ENCODE data around the gene PDE8A.
A peak's percentile ranks its signal among the peaks of the same experiment; 100 is the strongest.
"Not testable (repeated sequence)": the region's sequence is repeated elsewhere in the genome, so short reads cannot be mapped to it uniquely, and the experiment has no call there.

The PDE8A gene

DNA sequence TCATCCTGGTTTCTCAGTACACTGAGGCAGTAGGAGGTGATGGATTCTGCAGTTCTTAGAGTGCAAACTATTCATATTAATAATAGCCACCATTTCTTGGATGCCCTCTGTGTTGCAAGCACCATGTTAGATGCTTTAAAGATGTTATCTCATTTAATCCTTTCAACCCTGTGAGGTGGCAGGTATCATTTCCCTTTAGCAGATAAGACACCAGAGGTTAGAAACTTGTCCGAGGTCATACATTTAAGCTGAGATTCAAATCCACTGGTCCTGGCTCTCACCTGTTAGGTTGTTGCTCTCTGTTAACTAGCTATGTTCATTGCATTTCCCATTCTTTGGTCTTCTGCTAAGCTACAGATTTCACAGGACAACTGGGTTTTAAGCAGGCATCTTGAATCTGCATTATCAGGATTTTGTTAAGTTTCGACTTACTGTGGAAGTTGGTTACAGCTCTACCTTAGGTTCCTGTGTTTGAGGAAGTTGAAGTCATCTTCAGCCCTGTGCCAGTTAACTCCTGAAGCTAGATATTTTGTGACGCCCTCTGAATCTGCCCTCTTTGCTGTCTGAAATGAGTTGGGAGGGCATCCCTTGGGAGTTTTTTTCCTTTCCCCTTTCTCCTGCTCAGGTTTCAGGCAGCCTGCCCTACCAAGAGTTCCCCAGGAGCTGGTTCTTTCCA, 6.4 kb downstream of the PDE8A start:
- Histone ChIP-seq H3K4me3 (ENCODE audit: low read length in 2 of 2) (no peak overlapping the region), H3K36me3 (ENCODE audit: control insufficient read depth in 2 of 2, insufficient read depth in 2 of 2, low read length in 2 of 2) (no peaks in the 10 kb centered on the region), H3K9me3 (ENCODE audit: control insufficient read depth in 2 of 2, low read length in 2 of 2) (no peaks in the 10 kb centered on the region), H3K27me3 (ENCODE audit: control insufficient read depth in 2 of 2, insufficient read depth in 2 of 2, low read length in 2 of 2) (no peaks in the 10 kb centered on the region), H3K27ac (ENCODE audit: low read depth in 2 of 2, low read length in 2 of 2) (no peak overlapping the region), H3K9ac (ENCODE audit: low read depth in 1 of 2, low read length in 2 of 2) (no peak overlapping the region), H3K4me1 (ENCODE audit: control insufficient read depth in 2 of 2, insufficient read depth in 2 of 2, low read length in 2 of 2) (peaks cover 20 to 35% of the 10 kb centered on the region in 2 donors)

DNA sequence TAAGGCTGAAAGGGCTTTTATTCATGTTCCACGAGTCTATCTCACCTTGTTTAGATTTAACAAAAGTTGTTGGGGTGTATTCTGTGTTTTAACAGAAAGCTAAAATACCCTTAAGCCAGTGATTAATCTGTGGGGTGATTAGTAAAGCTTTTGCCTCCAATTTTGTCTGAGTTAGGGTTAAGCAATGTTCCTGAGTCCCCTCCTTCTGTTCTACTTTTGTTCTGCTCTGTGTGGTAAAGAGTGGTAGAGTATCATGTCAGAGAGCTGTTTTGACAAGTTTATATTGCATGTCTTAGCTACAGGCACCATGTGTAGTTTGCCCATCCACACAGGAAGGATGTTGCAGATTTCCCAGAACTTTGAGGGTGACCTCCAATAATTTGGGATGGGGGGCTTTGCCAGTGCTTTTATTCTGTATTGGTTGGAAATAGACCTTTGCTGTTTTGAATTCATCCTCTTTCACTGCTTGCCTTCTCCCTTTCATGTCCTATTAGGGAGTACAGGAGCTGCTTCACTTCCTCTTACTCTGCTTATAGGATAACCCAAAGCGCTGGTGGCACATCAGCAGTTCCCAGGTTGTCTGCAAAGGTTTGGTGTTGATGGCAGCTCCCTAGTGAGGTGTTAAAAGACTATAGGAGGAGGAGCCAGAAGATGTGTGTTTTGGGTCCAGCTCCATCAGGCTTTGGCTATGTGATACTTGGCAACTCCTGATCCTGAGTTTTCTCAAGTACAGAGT, 7.4 kb downstream of the PDE8A start:
- Histone ChIP-seq H3K9me3 (ENCODE audit: control insufficient read depth in 2 of 2, low read length in 2 of 2) (no peaks in the 10 kb centered on the region), H3K4me1 (ENCODE audit: control insufficient read depth in 2 of 2, insufficient read depth in 2 of 2, low read length in 2 of 2) (peaks cover 11 to 27% of the 10 kb centered on the region in 2 donors), H3K27me3 (ENCODE audit: control insufficient read depth in 2 of 2, insufficient read depth in 2 of 2, low read length in 2 of 2) (no peaks in the 10 kb centered on the region), H3K27ac (ENCODE audit: low read depth in 2 of 2, low read length in 2 of 2) (no peak overlapping the region), H3K9ac (ENCODE audit: low read depth in 1 of 2, low read length in 2 of 2) (no peak overlapping the region), H3K4me3 (ENCODE audit: low read length in 2 of 2) (no peak overlapping the region), H3K36me3 (ENCODE audit: control insufficient read depth in 2 of 2, insufficient read depth in 2 of 2, low read length in 2 of 2) (no peaks in the 10 kb centered on the region)

DNA sequence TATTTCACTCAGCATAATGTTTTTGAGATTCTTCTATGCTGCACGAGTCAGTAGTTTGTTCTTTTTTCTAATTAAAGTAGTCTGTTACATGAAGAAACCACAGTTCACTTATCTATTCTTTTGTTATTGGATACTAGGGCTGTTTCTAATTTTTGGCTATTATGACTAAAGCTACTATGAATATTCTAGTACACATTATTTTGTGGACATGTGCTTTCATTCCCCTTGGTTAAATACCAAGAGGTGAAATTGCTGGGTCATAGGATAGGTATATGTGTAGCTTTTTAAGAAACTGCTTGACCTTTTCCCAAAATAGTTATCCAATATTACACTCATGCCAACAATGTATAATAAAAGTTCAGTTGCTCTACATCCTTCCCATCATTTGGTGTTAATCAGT, 8.9 kb downstream of the PDE8A start:
- no peaks in the 10 kb centered on the region for H3K27me3 ChIP-seq (ENCODE audit: control insufficient read depth in 2 of 2, insufficient read depth in 2 of 2, low read length in 2 of 2)
- H3K4me1 ChIP-seq (ENCODE audit: control insufficient read depth in 2 of 2, insufficient read depth in 2 of 2, low read length in 2 of 2): peaks cover 5 to 19% of the 10 kb centered on the region in 2 donors
- no peak overlapping the region for H3K4me3 ChIP-seq (ENCODE audit: low read length in 2 of 2)

DNA sequence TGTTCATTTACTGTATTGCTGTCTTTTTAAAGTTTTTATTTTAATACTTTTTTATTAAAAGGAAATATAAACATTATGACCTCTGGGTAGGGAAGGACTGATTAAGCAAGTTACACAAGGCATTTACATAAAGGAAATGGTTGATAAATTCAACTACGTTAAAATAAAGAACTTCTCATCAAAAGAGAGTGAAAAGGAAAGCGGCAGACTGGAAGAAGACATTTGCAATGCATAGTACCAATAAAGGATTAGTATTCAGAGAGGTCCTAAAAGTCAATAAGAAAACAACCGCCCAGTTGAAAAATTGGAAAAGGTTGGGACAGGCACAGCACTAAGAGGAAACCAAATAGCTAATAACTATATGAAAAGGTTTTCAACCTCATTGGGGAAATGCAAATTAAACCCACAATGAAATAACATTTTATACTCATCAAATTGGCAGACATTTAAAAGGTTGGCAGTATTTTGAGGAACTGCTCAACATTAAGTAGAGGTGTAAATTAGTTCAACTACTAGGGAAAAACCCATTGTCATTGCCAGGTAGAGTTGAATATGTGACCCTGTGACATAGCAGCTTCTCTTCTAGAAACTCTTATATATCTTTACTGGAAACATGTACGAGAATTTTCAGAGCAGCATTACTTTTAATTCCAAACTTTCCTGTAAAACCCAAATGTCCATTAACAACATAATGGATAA, 9.5 kb downstream of the PDE8A start:
- no peaks in the 10 kb centered on the region for H3K36me3 ChIP-seq (ENCODE audit: control insufficient read depth in 2 of 2, insufficient read depth in 2 of 2, low read length in 2 of 2)
- no peaks in the 10 kb centered on the region for H3K9me3 ChIP-seq (ENCODE audit: control insufficient read depth in 2 of 2, low read length in 2 of 2)
- H3K4me1 ChIP-seq (ENCODE audit: control insufficient read depth in 2 of 2, insufficient read depth in 2 of 2, low read length in 2 of 2): peaks cover 5 to 16% of the 10 kb centered on the region in 2 donors
- no peak overlapping the region for H3K4me3 ChIP-seq (ENCODE audit: low read length in 2 of 2)
- H3K9ac ChIP-seq (ENCODE audit: low read depth in 1 of 2, low read length in 2 of 2): no peak overlapping the region
- no peaks in the 10 kb centered on the region for H3K27me3 ChIP-seq (ENCODE audit: control insufficient read depth in 2 of 2, insufficient read depth in 2 of 2, low read length in 2 of 2)
- no peak overlapping the region for H3K27ac ChIP-seq (ENCODE audit: low read depth in 2 of 2, low read length in 2 of 2)

More for the DNA sequence above, 8.9 kb downstream of the PDE8A start:
- H3K9ac ChIP-seq (ENCODE audit: low read depth in 1 of 2, low read length in 2 of 2): no peak overlapping the region
- H3K36me3 ChIP-seq (ENCODE audit: control insufficient read depth in 2 of 2, insufficient read depth in 2 of 2, low read length in 2 of 2): no peaks in the 10 kb centered on the region
- no peaks in the 10 kb centered on the region for H3K9me3 ChIP-seq (ENCODE audit: control insufficient read depth in 2 of 2, low read length in 2 of 2)
- H3K27ac ChIP-seq (ENCODE audit: low read depth in 2 of 2, low read length in 2 of 2): no peak overlapping the region

DNA sequence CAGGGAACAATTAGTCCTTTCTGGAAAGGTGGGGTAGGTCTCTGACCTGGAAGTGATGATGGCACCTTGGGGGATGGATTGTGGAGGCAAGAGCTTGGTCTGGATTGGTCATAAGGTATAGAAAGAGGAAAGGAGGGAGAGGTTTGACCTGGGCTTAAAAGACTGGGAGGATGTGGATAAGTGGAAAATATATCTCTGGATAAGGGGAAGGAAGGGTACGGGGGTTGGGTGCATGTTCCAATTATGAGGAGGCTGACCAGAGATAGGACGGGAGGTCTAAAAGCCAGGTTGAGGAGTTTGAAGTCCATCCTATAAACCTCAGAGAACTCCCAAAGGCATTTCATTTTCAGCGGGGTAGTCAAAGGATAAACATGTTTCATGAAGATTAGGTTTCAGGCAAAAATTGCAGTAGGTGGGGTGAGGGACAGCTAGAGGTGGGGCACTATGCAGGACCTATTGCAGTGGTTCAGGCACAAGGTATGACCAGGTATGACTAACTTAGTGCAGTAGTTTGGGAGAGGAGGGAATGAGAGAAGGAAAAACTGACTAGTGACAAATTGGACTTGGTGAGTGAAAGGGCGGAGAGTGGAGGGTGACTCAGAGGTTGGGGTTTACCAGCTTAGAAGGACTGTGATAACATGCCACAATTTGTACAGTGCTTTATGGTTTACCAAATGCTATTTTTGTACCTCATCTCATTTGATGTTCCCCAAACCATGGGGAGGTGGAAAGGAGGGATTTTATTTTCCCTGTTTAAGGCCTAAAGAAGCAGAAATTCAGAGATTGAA, 10.7 kb downstream of the PDE8A start:
- peak overlapping the region in 1 of 2 donors; percentile 14 for H3K27ac ChIP-seq (ENCODE audit: low read depth in 2 of 2, low read length in 2 of 2)

DNA sequence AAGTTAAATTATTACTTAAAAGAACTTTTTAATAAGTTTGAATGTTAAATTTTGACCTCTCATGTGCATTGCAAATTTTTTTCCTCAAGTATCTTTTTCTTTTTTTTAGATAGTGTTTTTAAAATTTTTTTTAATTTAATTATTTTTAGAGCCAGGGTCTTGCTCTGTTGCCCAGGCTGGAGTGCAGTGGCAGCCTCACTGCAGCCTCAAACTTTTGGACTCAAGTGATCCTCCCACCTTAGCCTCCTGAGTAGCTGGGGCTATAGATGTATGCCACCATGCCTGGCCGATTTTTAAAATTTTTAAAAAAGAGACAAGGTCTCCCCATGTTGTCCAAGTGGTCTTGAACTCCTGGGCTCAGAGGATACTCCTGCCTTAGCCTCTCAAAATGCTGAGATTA, 14.4 kb downstream of the PDE8A start:
- H3K4me3 ChIP-seq (ENCODE audit: low read length in 2 of 2): no peak overlapping the region
- H3K9ac ChIP-seq (ENCODE audit: low read depth in 1 of 2, low read length in 2 of 2): no peak overlapping the region
- H3K4me1 ChIP-seq (ENCODE audit: control insufficient read depth in 2 of 2, insufficient read depth in 2 of 2, low read length in 2 of 2): peaks cover 11 to 25% of the 10 kb centered on the region in 2 donors
- no peaks in the 10 kb centered on the region for H3K9me3 ChIP-seq (ENCODE audit: control insufficient read depth in 2 of 2, low read length in 2 of 2)
- H3K36me3 ChIP-seq (ENCODE audit: control insufficient read depth in 2 of 2, insufficient read depth in 2 of 2, low read length in 2 of 2): no peaks in the 10 kb centered on the region
- H3K27ac ChIP-seq (ENCODE audit: low read depth in 2 of 2, low read length in 2 of 2): no peak overlapping the region
- H3K27me3 ChIP-seq (ENCODE audit: control insufficient read depth in 2 of 2, insufficient read depth in 2 of 2, low read length in 2 of 2): no peaks in the 10 kb centered on the region

More for the DNA sequence above, 10.7 kb downstream of the PDE8A start:
- peaks cover 5 to 16% of the 10 kb centered on the region in 2 donors for H3K4me1 ChIP-seq (ENCODE audit: control insufficient read depth in 2 of 2, insufficient read depth in 2 of 2, low read length in 2 of 2)
- no peaks in the 10 kb centered on the region for H3K27me3 ChIP-seq (ENCODE audit: control insufficient read depth in 2 of 2, insufficient read depth in 2 of 2, low read length in 2 of 2)
- H3K9me3 ChIP-seq (ENCODE audit: control insufficient read depth in 2 of 2, low read length in 2 of 2): no peaks in the 10 kb centered on the region
- no peak overlapping the region for H3K4me3 ChIP-seq (ENCODE audit: low read length in 2 of 2)
- H3K9ac ChIP-seq (ENCODE audit: low read depth in 1 of 2, low read length in 2 of 2): no peak overlapping the region
- no peaks in the 10 kb centered on the region for H3K36me3 ChIP-seq (ENCODE audit: control insufficient read depth in 2 of 2, insufficient read depth in 2 of 2, low read length in 2 of 2)

DNA sequence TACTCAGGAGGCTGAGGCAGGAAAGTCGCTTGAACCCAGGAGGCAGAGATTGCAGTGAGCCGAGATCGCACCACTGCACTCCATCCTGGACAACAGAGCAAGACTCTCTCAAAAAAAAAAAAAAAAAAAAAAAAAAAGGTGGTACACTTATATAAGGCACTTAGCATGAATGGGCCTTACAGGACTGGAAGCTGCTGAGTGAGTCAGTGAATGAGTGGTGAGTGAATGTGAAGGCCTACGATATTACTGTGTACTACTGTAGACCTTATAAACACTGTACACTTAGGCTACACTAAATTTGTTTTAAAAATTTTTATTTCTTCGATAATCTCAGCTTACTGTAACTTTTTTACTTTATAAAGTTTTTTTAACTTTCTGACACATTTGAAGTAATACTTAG, 15.1 kb downstream of the PDE8A start:
- not testable (repeated sequence) for H3K27me3 ChIP-seq (ENCODE audit: control insufficient read depth in 2 of 2, insufficient read depth in 2 of 2, low read length in 2 of 2); H3K4me3 ChIP-seq (ENCODE audit: low read length in 2 of 2); H3K9me3 ChIP-seq (ENCODE audit: control insufficient read depth in 2 of 2, low read length in 2 of 2); H3K36me3 ChIP-seq (ENCODE audit: control insufficient read depth in 2 of 2, insufficient read depth in 2 of 2, low read length in 2 of 2); H3K27ac ChIP-seq (ENCODE audit: low read depth in 2 of 2, low read length in 2 of 2); H3K9ac ChIP-seq (ENCODE audit: low read depth in 1 of 2, low read length in 2 of 2)
- H3K4me1 ChIP-seq (ENCODE audit: control insufficient read depth in 2 of 2, insufficient read depth in 2 of 2, low read length in 2 of 2): peaks cover 11 to 27% of the 10 kb centered on the region in 2 donors

DNA sequence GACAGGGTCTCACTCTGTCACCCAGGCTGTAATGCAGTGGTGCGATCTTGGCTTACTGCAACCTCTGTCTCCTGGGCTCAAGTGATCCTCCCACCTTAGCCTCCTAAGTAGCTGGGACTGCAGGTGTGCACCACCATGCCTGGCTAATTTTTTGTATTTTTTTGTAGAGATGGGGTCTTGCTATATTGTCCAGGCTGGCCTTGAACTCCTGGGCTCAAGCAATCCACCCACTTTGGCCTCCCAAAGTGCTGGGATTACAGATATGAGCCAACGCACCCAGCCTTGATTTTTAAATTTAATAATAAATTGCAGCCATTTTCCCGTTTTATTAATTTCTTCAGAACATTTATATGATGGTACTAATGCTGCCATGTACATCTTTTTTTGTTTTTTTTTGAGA, 15.6 kb downstream of the PDE8A start:
- H3K27me3 ChIP-seq (ENCODE audit: control insufficient read depth in 2 of 2, insufficient read depth in 2 of 2, low read length in 2 of 2); H3K9me3 ChIP-seq (ENCODE audit: control insufficient read depth in 2 of 2, low read length in 2 of 2); H3K4me3 ChIP-seq (ENCODE audit: low read length in 2 of 2); H3K9ac ChIP-seq (ENCODE audit: low read depth in 1 of 2, low read length in 2 of 2); H3K36me3 ChIP-seq (ENCODE audit: control insufficient read depth in 2 of 2, insufficient read depth in 2 of 2, low read length in 2 of 2); H3K27ac ChIP-seq (ENCODE audit: low read depth in 2 of 2, low read length in 2 of 2): not testable (repeated sequence)
- H3K4me1 ChIP-seq (ENCODE audit: control insufficient read depth in 2 of 2, insufficient read depth in 2 of 2, low read length in 2 of 2): peaks cover 7 to 24% of the 10 kb centered on the region in 2 donors

DNA sequence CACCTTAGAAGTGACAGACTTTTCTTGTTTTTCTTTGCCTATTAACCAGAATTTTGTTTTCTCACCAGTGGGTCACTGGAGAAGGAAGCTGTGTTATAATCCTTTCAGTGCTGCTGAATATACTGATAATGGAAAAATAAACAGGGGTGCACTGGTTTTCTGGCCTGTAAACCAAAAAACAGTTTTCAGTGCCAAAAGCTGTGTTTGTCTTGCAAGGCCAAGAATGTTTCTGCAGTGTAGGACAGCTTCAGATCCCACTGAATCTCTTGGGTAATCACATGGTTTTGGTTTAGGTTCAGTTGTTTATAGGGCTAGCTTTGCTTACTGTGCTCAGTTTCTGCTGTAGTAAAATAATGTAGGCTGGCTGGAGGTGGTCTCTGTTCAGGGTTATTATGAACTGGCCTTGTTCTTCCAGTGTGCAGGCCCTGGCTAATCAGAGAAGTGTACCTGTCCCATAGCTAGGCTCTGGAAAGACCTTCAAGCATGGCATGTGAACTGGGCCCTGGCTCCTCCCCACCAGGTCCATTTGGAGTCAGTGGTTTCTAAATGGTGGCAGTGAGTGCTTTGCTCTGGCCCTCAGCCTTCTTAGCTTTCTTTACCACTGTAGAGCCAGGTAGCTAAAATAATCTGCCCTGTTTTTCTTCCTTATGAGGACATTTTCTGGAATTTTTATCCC, 18.7 kb downstream of the PDE8A start:
- peak overlapping the region in 1 of 2 donors; percentile 12 for H3K9ac ChIP-seq (ENCODE audit: low read depth in 1 of 2, low read length in 2 of 2)

More for the DNA sequence above, 18.7 kb downstream of the PDE8A start:
- no peaks in the 10 kb centered on the region for H3K27me3 ChIP-seq (ENCODE audit: control insufficient read depth in 2 of 2, insufficient read depth in 2 of 2, low read length in 2 of 2)
- H3K4me1 ChIP-seq (ENCODE audit: control insufficient read depth in 2 of 2, insufficient read depth in 2 of 2, low read length in 2 of 2): peaks cover 8 to 15% of the 10 kb centered on the region in 2 donors
- H3K9me3 ChIP-seq (ENCODE audit: control insufficient read depth in 2 of 2, low read length in 2 of 2): no peaks in the 10 kb centered on the region
- no peaks in the 10 kb centered on the region for H3K36me3 ChIP-seq (ENCODE audit: control insufficient read depth in 2 of 2, insufficient read depth in 2 of 2, low read length in 2 of 2)
- H3K4me3 ChIP-seq (ENCODE audit: low read length in 2 of 2): no peak overlapping the region
- H3K27ac ChIP-seq (ENCODE audit: low read depth in 2 of 2, low read length in 2 of 2): peak overlapping the region; percentile 19 to 24
